Activated B cell treated with CpG ODN at 0.5 μM for 24 hours (primary cell): ENCODE data around the gene APOL4. TPM values are rescaled to one million over a fixed set of nuclear protein-coding genes. Genes with fewer than 3 reads are reported as not detected.

ENCODE experiments used
- ATAC-seq: fragments of 200-7000 bp; cut with Tn5 transposase; one replicate; pipeline ENCODE4 v1.10.0; 2021; ENCODE audit warnings: low read depth, mild to moderate bottlenecking, moderate library complexity
- CTCF ChIA-PET: fragments of 350-600 bp; sonication (Branson Sonifier 250); formaldehyde crosslinking; loops from one replicate; lab custom pipeline; 2021; ENCODE audit warnings: antibody characterized with exemption; lab: Charles Lee
- POLR2A ChIA-PET: fragments of 350-600 bp; sonication (Branson Sonifier 250); formaldehyde crosslinking; loops from one replicate; lab custom pipeline; 2021; ENCODE audit warnings: antibody characterized with exemption; lab: Charles Lee
- DNase-seq: peaks from one replicate; pipeline ENCODE4 v3.0.0; 2022
- H3K27ac Mint-ChIP-seq: one replicate; pipeline ENCODE4 v1.8.0; 2020; ENCODE audit warnings: mixed read lengths
- H3K27me3 Mint-ChIP-seq: one replicate; pipeline ENCODE4 v1.8.0; 2021; ENCODE audit warnings: mixed read lengths
- H3K36me3 Mint-ChIP-seq: one replicate; pipeline ENCODE4 v1.8.0; 2021; ENCODE audit warnings: low read depth, mixed read lengths
- H3K4me1 Mint-ChIP-seq: one replicate; pipeline ENCODE4 v1.8.0; 2021; ENCODE audit warnings: mixed read lengths
- H3K4me3 Mint-ChIP-seq: one replicate; pipeline ENCODE4 v1.8.0; 2020; ENCODE audit warnings: mild to moderate bottlenecking, mixed read lengths
- H3K9me3 Mint-ChIP-seq: one replicate; pipeline ENCODE4 v1.8.0; 2020; ENCODE audit warnings: mixed read lengths
- intact Hi-C: fragments of 100-400 bp; cut with micrococcal nuclease; formaldehyde crosslinking; loops from one replicate; pipeline ENCODE4 v1.15.1; 2024
- total RNA-seq: library from RNA; stranded (reverse); gene quantifications from 2 replicates; pipeline ENCODE4 v1.2.3, GENCODE V29; 2022
- TF ChIP-seq, protein P1 (sequence below): fragments of 200-600 bp; IDR thresholded peaks from one replicate; pipeline ENCODE4 v1.8.0; 2022; ENCODE audit warnings: antibody characterized with exemption, mild to moderate bottlenecking

Gene APOL4
- total RNA-seq, 1 donor from 2014 or later, result not detected

DNA sequence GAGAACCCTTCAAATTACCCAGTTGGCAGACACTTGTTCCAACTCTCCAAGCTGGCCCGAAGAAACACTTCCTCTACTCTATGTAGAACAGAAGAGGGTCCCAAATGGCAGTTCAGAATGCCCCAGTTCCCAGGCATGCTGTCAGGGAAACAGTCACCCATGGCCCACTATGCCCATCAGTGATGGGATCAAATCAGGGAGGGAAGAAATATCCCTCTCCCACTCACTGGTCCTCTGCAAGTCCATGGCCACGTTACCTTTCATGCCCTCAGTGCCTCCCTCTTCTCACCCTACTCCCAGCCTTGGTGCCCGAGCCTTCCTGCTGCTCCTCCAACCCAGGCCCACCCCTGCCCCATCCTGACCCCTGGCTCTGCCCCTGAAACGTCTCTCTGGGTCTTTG is 57.7 kb downstream of the APOL4 start:
- Mint-ChIP-seq H3K36me3 (peaks cover 82% of the 10 kb centered on the region), H3K27ac (no peak overlapping the region), H3K27me3 (no peaks in the 10 kb centered on the region), H3K4me1 (no peaks in the 10 kb centered on the region), H3K9me3 (no peaks in the 10 kb centered on the region), H3K4me3 (no peak overlapping the region)
- no peak for ATAC-seq
- CTCF ChIA-PET, result interaction anchor here (2.1 to 3.7 kb wide), 2 partner anchors 36 to 38 kb away, joined by 10 to 19 read pairs; no protein-coding TSS in a partner anchor
- TF ChIP-seq, protein P1, sequence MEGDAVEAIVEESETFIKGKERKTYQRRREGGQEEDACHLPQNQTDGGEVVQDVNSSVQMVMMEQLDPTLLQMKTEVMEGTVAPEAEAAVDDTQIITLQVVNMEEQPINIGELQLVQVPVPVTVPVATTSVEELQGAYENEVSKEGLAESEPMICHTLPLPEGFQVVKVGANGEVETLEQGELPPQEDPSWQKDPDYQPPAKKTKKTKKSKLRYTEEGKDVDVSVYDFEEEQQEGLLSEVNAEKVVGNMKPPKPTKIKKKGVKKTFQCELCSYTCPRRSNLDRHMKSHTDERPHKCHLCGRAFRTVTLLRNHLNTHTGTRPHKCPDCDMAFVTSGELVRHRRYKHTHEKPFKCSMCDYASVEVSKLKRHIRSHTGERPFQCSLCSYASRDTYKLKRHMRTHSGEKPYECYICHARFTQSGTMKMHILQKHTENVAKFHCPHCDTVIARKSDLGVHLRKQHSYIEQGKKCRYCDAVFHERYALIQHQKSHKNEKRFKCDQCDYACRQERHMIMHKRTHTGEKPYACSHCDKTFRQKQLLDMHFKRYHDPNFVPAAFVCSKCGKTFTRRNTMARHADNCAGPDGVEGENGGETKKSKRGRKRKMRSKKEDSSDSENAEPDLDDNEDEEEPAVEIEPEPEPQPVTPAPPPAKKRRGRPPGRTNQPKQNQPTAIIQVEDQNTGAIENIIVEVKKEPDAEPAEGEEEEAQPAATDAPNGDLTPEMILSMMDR, result no peak
- intact Hi-C loops, result no loop called here
- no peak for DNase-seq
- POLR2A ChIA-PET, result no interaction called here

DNA sequence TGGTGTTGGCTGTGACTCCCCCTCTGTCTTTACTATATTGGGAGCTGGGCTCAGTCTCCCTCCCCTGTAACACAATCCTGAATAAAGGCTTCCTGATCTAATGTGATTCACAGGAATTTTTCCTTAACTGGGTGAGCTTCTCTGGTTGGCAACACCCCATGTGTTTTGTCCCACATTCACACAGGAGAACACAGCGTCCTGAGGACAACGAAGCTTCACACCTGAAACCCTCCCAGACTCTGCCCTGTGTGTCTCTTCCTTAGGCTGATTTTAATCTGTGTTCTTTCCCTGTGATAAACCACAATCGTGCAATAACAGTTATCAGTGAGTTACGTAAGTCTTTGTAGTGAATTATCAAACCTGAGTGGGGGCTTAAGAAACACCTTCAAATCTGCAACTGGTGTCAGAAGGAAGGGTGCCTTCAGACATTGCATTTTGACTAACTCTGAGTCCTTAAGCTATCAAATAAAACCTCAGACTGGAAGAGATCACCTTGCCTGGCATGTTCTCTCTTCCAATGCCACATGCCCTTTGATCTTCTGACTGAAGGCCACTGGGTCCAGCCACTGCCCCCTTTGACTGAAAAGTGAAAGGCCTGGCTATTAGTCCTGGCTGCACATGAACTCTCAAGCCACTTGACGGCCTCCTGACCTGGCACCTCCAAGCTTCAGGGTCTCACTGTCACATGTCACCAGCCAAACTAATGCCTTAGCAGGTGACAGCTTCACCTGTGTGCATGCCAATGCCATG is 58.4 kb downstream of the APOL4 start:
- Mint-ChIP-seq H3K4me1 (no peaks in the 10 kb centered on the region), H3K27ac (no peak overlapping the region), H3K4me3 (no peak overlapping the region), H3K9me3 (no peaks in the 10 kb centered on the region), H3K36me3 (peaks cover 75% of the 10 kb centered on the region), H3K27me3 (no peaks in the 10 kb centered on the region)
- ATAC-seq (no peak), DNase-seq (no peak)
- TF ChIP-seq, protein P1, result no peak
- POLR2A ChIA-PET, result no interaction called here
- CTCF ChIA-PET, result interaction anchor here (1.2 to 3.7 kb wide), 2 partner anchors 19 to 37 kb away, joined by 3 to 19 read pairs; no protein-coding TSS in a partner anchor
- intact Hi-C loops, result no loop called here

DNA sequence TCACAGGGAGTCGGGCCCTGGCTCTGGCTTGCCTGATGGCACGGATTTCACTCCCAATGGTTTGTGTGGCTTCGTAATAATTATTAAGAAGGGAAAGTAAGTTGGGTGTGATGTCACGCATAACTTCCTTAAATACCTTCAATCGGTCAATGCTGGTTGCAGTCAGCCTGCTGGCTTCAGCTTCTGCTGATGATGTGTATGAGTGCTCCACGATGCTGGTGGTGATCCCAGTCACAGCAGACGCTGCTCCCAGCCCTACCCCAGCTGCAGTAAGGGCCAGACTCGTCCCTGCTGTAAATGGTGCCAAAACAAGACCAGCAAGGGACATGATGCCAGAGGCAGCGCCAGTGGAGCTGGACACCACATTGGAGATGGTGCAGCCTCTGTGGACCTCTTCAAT is 60.1 kb downstream of the APOL4 start:
- POLR2A ChIA-PET, result interaction anchor here (0.9 kb wide), 1 partner anchor 381 kb away, joined by 3 read pairs; no protein-coding TSS in a partner anchor
- Mint-ChIP-seq H3K36me3 (peaks cover 58% of the 10 kb centered on the region), H3K27ac (no peak overlapping the region), H3K27me3 (no peaks in the 10 kb centered on the region), H3K4me1 (no peaks in the 10 kb centered on the region), H3K9me3 (no peaks in the 10 kb centered on the region), H3K4me3 (no peak overlapping the region)
- DNase-seq (no peak), ATAC-seq (no peak)
- TF ChIP-seq, protein P1, result no peak
- intact Hi-C loops, result no loop called here
- CTCF ChIA-PET, result interaction anchor here (1.3 to 3.7 kb wide), 2 partner anchors 36 to 39 kb away, joined by 13 to 19 read pairs; no protein-coding TSS in a partner anchor

Other genes with a start within 250 kb of the APOL4 start
- not detected in 2 replicates for gene RBFOX2, start 173.0 kb downstream of the APOL4 start, total RNA-seq
- gene APOL3, start 41.1 kb downstream of the APOL4 start, total RNA-seq, result 32.2 and 38.4 TPM in 2 replicates
- gene APOL2, start 37.7 kb upstream of the APOL4 start, total RNA-seq, result 35.7 and 38.3 TPM in 2 replicates
- gene APOL1, start 51.3 kb upstream of the APOL4 start, total RNA-seq, result 10.4 and 10.7 TPM in 2 replicates
- gene MYH9, start 186.2 kb upstream of the APOL4 start, total RNA-seq, result 714 and 755 TPM in 2 replicates